Subcutaneous abdominal adipose tissue (tissue), 5 donors: ENCODE results near the gene SYNGR1.

ENCODE experiments used
- H3K27ac ChIP-seq: one replicate; pipeline ENCODE4 v1.7.0; 2013; ENCODE audit warnings: low read depth, mild to moderate bottlenecking, inconsistent platforms, low read length, moderate library complexity
- H3K27me3 ChIP-seq, 5 donors: one replicate each; pipeline ENCODE4 v1.7.0; 2013; ENCODE audit warnings: low read length in 5 of 5, inconsistent platforms in 1 of 5; ENCODE audit not compliant: control insufficient read depth in 5 of 5, insufficient read depth in 4 of 5
- H3K36me3 ChIP-seq, 5 donors: one replicate each; pipeline ENCODE4 v1.7.0; 2013; ENCODE audit warnings: low read length in 5 of 5; ENCODE audit not compliant: control insufficient read depth in 5 of 5, insufficient read depth in 5 of 5
- H3K4me1 ChIP-seq, 5 donors: one replicate each; pipeline ENCODE4 v1.7.0; 2013; ENCODE audit warnings: low read length in 5 of 5, mild to moderate bottlenecking in 3 of 5, moderate library complexity in 1 of 5; ENCODE audit not compliant: control insufficient read depth in 5 of 5, insufficient read depth in 5 of 5
- H3K4me3 ChIP-seq, 5 donors: one replicate each; pipeline ENCODE4 v1.7.0; 2013; ENCODE audit warnings: low read length in 5 of 5, low read depth in 1 of 5
- H3K9ac ChIP-seq, 5 donors: one replicate each; pipeline ENCODE4 v1.7.0; 2013; ENCODE audit warnings: low read length in 5 of 5, mild to moderate bottlenecking in 4 of 5, moderate library complexity in 3 of 5
- H3K9me3 ChIP-seq, 5 donors: one replicate each; pipeline ENCODE4 v1.7.0; 2013; ENCODE audit warnings: low read length in 5 of 5; ENCODE audit not compliant: control insufficient read depth in 5 of 5
- donor health status: healthy.
- donor health status: healthy.
- donor health status: healthy.
- donor health status: healthy.
- donor health status: healthy.

SYNGR1 gene

DNA sequence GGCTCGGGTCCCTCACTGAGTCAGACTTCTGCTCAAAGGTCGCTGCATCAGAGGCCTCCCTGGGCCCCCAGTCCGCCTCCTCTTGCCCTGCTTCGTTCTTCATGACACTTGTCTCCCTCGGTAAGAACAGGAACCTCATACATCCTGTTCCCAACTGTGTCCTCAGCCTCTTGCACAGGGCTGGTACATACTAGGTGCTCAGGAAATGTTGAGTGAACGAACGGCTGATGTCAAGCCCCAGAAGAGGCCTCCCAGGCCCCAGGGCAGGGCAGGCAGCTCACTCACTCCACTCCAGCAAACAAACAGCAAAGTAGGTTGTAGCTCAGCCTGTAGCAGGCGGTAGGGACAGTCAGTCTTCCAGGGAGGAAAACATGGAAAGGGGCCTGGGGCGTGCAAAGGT, 17.2 kb downstream of the SYNGR1 start:
- no peak overlapping the region for H3K4me3 ChIP-seq
- peaks cover 0 to 6% (median 5%) of the 10 kb centered on the region in 5 donors for H3K9me3 ChIP-seq
- H3K27ac ChIP-seq, result no peak overlapping the region
- peaks cover 0 to 5% (median 4%) of the 10 kb centered on the region in 5 donors for H3K27me3 ChIP-seq
- H3K9ac ChIP-seq, result no peak overlapping the region
- peaks cover 0 to 16% (median 12%) of the 10 kb centered on the region in 5 donors for H3K4me1 ChIP-seq
- H3K36me3 ChIP-seq, result no peaks in the 10 kb centered on the region

DNA sequence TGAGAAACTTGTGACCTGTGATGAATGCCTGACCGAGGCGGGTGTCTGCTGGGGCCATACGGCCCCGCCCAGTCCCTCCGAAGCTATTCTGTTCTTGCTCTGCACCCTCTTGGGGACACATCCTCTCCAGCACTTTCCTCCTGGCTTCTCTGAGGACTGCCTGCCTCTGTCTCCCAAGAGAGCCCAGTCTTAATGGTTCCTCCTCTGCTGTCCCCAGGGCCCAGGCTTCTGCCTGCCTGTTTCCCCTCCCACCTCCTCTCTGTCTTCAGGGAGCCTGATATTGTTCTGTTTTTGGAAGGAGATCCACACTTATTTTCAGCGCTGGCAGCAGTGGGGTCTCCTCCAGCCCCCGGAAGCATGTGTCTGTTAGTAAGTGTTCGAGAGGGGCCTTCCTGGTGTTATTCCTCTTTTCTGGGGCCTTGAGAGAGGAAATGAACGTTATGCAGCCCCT, 18.7 kb downstream of the SYNGR1 start:
- Histone ChIP-seq H3K9me3 (peaks cover 0 to 8% (median 6%) of the 10 kb centered on the region in 5 donors), H3K4me3 (no peak overlapping the region), H3K36me3 (no peaks in the 10 kb centered on the region), H3K27me3 (peaks cover 0 to 5% (median 2%) of the 10 kb centered on the region in 5 donors), H3K27ac (no peak overlapping the region), H3K9ac (no peak overlapping the region), H3K4me1 (peaks cover 0 to 15% (median 9%) of the 10 kb centered on the region in 5 donors)

DNA sequence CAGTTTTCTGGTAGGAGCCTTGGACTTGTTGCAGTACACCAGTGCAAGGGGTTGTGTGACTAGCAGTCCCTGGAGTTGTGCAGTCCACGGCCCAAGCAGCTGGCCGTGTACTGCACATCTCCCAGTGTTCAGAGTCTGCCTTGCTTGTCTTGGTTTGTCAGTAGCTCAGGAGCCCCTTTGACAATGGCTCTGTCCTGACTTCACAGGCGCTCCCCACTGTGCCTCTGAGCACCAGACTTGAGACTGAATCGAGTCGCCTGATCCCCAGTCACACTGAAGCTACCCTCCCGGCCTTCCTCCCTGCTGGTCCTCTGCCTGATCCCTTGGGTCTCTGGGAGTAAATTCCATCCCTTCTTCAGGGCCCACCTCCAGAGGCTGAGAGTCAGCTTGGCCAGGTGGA, 19.4 kb downstream of the SYNGR1 start:
- Histone ChIP-seq H3K27me3 (no peaks in the 10 kb centered on the region), H3K9me3 (peaks cover 0 to 8% (median 6%) of the 10 kb centered on the region in 5 donors), H3K4me3 (no peak overlapping the region), H3K36me3 (no peaks in the 10 kb centered on the region), H3K4me1 (peaks cover 0 to 12% (median 7%) of the 10 kb centered on the region in 5 donors), H3K27ac (no peak overlapping the region), H3K9ac (no peak overlapping the region)

DNA sequence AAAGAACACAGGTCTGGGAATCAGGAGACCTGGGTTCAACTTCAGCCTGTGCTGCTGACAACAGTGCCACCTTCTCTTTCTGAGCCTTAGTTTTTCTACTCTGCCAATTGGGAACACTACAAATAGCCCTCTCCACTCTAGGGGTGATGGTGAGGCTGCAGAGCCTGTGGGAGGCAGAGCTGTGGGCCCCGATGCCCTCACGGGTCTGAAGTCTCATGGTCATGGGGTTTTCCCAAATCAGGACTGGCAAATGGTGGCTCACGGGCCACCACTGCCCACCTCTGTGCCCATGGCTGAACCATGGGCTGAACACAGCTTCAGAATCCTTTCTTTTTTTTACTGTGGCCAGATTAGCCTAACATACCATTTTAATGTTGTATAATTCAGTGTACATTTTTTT, 19.8 kb downstream of the SYNGR1 start:
- H3K4me3 ChIP-seq, result no peak overlapping the region
- peaks cover 0 to 12% (median 7%) of the 10 kb centered on the region in 5 donors for H3K4me1 ChIP-seq
- no peak overlapping the region for H3K27ac ChIP-seq
- no peaks in the 10 kb centered on the region for H3K27me3 ChIP-seq
- peaks cover 0 to 8% (median 6%) of the 10 kb centered on the region in 5 donors for H3K9me3 ChIP-seq
- no peaks in the 10 kb centered on the region for H3K36me3 ChIP-seq
- H3K9ac ChIP-seq, result no peak overlapping the region

DNA sequence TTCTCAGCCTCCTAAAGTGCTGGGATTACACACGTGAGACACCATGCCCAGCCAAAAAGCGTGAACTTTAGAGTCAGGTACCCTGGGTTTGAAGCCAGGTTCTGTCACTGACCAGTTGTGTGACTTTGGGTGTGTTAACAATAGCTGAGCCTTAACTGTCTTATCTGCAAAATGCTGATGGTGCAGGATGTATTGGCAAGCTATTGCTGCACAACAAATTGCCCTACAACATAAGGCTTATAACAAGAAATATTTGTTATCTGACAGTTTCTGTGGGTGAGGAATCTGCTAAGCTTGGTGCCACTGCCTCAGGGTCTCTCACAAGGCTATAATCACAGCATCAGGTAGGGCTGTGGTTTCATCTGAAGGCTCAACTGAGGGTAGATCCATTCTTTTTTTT, 21.9 kb downstream of the SYNGR1 start:
- Histone ChIP-seq H3K9ac (no peak overlapping the region), H3K36me3 (peaks cover 0 to 4% (median 0%) of the 10 kb centered on the region in 5 donors), H3K9me3 (peaks cover 0 to 8% (median 6%) of the 10 kb centered on the region in 5 donors), H3K4me1 (peaks cover 0 to 12% (median 5%) of the 10 kb centered on the region in 5 donors), H3K4me3 (no peak overlapping the region), H3K27ac (no peak overlapping the region), H3K27me3 (no peaks in the 10 kb centered on the region)

DNA sequence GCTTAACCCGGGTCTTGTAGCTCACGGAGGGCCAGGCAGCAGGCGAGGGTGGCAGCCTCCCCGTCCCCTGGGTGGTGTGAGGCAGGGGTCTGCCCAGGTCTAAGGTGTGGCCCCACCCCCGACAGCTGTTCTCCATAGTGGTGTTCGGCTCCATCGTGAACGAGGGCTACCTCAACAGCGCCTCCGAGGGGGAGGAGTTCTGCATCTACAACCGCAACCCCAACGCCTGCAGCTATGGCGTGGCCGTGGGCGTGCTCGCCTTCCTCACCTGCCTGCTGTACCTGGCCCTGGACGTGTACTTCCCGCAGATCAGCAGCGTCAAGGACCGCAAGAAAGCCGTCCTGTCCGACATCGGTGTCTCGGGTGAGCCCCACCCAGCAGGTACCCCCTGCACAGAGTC, 24.4 kb downstream of the SYNGR1 start:
- Histone ChIP-seq H3K36me3 (peaks cover 0 to 17% (median 7%) of the 10 kb centered on the region in 5 donors), H3K4me1 (no peaks in the 10 kb centered on the region), H3K9ac (no peak overlapping the region), H3K4me3 (no peak overlapping the region), H3K27me3 (no peaks in the 10 kb centered on the region), H3K27ac (no peak overlapping the region), H3K9me3 (peaks cover 0 to 8% (median 6%) of the 10 kb centered on the region in 5 donors)

DNA sequence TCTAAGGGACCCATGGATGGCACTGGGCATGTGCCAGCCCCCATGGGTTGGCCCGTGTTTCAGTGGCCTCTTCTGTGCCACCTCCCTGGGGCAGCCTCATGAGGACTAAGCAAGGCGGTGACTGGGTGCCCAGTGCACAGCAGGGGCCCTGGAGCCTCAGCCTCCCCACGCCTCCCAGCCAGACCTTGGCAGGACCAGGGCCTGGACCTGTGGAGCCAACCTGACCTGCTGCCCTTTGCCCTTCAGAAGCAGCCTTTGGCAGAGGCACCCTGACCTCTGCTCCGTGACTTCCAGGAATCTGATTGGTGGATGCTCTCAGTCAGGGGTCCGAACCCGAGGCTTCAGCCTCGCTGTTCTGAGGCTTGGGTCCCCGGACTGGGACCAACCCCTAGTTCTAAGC, 25.0 kb downstream of the SYNGR1 start:
- Histone ChIP-seq H3K4me1 (peaks cover 0 to 2% (median 0%) of the 10 kb centered on the region in 5 donors), H3K9ac (no peak overlapping the region), H3K4me3 (no peak overlapping the region), H3K27me3 (no peaks in the 10 kb centered on the region), H3K27ac (no peak overlapping the region), H3K9me3 (peaks cover 0 to 8% (median 6%) of the 10 kb centered on the region in 5 donors), H3K36me3 (peaks cover 0 to 17% (median 7%) of the 10 kb centered on the region in 5 donors)

DNA sequence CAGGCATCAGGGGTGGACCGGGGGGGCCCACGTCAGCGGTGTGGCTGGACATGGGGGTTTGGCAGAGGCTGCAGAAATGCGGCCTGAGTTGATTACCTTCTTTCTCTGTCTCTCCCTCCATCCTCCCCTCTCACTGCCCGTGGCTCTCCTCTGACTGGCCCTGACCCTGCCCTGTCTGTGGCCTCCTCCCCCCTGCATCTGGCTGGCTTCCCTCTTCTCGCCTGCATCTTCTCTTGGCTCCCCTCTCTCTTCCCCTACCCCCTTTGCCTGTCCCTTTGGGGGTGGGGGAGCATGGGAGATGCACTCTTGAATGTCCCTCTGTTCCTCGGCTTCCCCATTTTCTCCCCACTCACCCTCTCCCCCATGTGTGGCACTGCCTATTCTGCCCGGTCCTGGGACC, 25.9 kb downstream of the SYNGR1 start:
- Histone ChIP-seq H3K9me3 (peaks cover 0 to 8% (median 6%) of the 10 kb centered on the region in 5 donors), H3K4me3 (no peak overlapping the region), H3K9ac (no peak overlapping the region), H3K27ac (no peak overlapping the region), H3K27me3 (no peaks in the 10 kb centered on the region), H3K36me3 (peaks cover 0 to 17% (median 7%) of the 10 kb centered on the region in 5 donors), H3K4me1 (peaks cover 0 to 2% (median 0%) of the 10 kb centered on the region in 5 donors)

DNA sequence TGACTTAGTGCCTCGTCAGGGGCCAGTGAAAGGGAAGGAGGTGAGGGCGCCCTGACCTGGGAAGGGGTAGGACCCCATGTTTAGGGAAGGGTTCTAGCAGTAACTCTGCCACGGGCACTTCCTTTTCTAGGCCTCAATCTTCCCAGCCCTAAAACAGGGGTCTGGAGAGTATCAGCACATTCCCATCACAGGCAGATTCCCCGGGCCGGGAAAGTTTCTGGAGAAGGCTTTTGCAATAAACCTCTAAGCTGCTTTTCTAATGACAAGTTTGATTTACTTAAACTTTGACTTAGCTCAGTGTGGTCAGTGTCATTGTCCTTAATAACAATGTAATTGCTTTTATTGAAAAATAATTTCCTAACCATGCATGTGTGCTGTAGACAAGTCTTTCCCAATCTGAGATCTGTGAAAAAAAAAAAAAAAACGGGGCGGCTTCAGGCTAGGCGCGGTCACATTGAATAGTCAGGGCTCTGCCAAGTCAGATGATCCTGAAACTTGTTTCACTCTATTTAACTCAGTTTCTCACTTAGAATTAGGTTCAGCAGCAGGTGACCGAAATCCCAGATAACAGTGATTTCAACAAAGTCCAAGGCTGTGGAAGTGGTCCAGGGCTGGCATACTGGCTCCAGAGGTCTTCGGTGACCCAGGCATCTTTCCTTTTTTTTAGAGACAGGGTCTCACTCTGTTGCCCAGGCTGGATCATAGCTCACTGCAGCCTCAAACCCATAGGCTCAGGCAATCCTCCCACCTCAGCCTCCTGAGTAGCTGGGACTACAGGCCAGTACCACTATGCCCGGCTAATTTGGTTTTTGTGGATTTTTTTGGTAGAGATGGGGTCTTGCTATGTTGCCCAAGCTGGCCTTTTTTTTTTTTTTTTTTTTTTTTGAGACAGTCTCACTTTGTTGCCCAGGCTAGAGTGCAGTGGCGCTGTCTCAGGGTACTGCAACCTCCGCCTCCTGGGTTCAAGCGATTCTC, 30.3 kb downstream of the SYNGR1 start:
- Histone ChIP-seq H3K36me3 (peaks cover 0 to 24% (median 7%) of the 10 kb centered on the region in 5 donors), H3K27ac (no peak overlapping the region), H3K27me3 (peaks cover 0 to 16% (median 13%) of the 10 kb centered on the region in 5 donors), H3K4me3 (no peak overlapping the region), H3K4me1 (peaks cover 0 to 2% (median 0%) of the 10 kb centered on the region in 5 donors), H3K9ac (no peak overlapping the region), H3K9me3 (no peaks in the 10 kb centered on the region)
